GM13976 (cell line): ENCODE data around the gene KLHDC9.

Source experiments
- DNase-seq: peaks from one replicate; pipeline ENCODE4 v3.0.0; 2012; ENCODE audit warnings: low spot score
- in situ Hi-C: fragments of 300-500 bp; cut with MboI; formaldehyde crosslinking; loops from one replicate; pipeline ENCODE4 v1.12.0; 2022; ENCODE audit warnings: low sequenced_read_pairs, mixed read lengths, inconsistent platforms; ENCODE audit not compliant: unreplicated experiment
- TF ChIP-seq, protein P1 (sequence below): IDR thresholded peaks from 2 replicates; pipeline ENCODE4 v1.5.1; 2012; ENCODE audit warnings: borderline replicate concordance, mild to moderate bottlenecking; ENCODE audit not compliant: insufficient read depth; ENCODE audit errors: extremely low read depth, missing control alignments, control extremely low read depth

The KLHDC9 gene

DNA sequence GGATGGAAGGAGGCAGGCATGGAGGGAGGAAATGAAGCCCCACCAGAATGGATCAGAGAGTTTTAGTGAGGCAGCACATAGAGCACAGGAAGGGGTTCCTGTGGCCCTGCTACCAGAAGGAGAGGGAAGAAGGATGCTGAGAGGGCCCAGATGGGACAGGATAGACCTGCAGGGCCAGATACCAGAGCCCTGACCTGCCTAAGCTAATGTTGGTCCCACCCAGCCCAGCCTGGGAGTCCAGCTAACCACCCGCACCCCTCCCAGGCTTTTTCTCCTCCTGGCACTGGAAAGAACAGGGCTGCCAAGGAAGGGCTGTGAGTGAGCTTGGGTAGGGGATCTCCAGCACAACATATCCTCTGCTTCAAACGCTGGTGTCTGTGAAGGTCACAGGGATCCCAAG lies 15.7 kb upstream of the KLHDC9 start:
- TF ChIP-seq, protein P1, sequence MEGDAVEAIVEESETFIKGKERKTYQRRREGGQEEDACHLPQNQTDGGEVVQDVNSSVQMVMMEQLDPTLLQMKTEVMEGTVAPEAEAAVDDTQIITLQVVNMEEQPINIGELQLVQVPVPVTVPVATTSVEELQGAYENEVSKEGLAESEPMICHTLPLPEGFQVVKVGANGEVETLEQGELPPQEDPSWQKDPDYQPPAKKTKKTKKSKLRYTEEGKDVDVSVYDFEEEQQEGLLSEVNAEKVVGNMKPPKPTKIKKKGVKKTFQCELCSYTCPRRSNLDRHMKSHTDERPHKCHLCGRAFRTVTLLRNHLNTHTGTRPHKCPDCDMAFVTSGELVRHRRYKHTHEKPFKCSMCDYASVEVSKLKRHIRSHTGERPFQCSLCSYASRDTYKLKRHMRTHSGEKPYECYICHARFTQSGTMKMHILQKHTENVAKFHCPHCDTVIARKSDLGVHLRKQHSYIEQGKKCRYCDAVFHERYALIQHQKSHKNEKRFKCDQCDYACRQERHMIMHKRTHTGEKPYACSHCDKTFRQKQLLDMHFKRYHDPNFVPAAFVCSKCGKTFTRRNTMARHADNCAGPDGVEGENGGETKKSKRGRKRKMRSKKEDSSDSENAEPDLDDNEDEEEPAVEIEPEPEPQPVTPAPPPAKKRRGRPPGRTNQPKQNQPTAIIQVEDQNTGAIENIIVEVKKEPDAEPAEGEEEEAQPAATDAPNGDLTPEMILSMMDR: no peak
- in situ Hi-C loops: no loop called here
- no peak for DNase-seq

DNA sequence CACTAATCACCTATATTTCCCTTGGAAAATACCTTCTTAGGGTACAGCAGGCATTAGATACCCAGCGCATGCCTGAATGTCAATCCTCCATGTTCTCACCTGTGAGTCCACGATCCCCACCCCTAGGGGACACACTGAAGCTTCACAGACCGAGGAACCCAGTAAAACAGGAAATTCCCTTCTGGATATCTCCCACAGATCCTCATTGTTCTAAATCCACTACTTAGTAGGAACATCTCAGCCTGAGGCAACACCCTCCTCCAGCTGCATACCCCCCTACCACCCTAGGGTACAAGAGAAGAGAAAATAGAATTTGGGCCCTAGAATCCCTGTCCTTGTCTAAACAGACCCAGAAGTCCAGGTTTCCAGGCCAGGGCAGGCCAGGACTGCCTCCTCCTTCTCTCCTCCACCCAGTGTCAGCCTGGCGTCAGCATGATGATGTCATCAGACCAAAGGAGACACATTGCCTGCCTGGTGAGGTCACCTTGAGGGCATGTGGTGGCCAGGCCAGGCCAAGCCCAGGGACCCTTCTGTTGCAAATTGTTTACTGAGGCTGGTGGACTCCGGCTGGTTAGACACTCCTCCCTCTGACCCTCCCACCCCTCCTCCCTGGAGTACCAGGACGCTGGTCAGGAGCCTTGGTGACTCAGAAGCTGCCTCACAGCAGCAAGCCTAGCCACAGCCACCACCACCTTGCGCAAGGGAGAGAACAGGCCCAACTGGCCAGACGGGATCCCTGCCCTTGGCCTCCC lies 15.0 kb upstream of the KLHDC9 start:
- DNase-seq: no peak
- in situ Hi-C loops: no loop called here

DNA sequence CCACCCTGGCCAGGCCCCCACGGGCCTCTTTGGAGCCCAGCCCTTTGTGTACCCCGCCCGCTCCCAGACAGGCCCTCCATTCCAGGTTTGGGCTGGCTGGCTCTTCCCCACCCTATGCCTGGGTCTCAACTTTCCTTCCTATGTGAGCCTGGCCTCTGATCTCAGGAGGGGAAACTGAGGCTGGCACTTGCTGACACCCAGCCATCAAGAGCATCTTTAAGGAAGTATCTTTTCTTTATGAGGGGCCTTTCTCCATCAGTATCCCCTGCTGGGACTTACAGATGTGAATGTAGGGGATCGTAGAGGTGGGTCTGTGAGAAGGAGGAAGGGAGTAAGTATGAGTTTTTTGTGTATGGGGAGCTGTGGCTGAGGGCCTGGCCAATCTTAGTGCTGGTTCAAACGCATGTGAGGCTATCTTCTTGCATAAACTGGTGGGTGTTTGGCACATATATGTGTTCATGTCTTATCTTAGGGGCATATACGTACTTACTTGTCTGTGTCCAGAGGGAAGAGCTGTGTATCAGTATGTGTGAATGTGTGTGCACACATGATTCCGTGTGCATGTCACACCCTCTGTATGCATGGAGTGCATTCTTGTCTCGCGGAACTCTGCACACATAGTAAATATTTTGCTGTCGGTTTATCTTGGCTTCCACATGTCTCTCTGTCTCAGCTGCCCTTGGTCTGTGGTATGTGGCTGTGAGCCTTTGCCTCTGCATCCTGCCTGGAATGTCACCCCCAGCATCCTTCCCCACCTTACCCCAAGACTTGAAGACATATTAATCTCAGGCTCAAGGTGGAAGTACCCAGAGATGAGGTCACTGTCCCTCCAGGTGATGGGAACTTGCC lies 14.2 kb upstream of the KLHDC9 start:
- no peak for DNase-seq
- in situ Hi-C loops: no loop called here
- TF ChIP-seq, protein P1: no peak

More for the DNA sequence above, 15.0 kb upstream of the KLHDC9 start:
- TF ChIP-seq, protein P1: no peak

DNA sequence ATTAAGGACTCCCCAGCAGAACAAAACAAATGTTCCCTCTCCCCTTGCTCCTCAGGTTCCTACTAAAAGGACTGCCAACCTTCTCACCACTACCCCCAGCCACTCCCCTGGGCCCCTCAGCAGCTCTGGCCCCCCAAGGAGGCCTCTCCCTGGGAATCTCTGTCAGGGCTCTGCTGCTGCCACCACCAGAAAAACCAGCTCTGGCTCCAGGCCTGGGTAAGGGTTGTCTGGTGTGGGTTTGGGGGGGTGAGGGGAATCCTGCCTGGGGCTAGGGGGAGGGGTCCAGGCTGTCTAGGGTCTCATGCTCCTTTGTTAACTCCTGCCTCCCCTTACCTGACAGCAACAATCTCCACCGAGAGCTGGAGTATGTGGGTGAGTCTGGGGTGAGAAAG lies 13.6 kb upstream of the KLHDC9 start:
- in situ Hi-C loops: no loop called here

DNA sequence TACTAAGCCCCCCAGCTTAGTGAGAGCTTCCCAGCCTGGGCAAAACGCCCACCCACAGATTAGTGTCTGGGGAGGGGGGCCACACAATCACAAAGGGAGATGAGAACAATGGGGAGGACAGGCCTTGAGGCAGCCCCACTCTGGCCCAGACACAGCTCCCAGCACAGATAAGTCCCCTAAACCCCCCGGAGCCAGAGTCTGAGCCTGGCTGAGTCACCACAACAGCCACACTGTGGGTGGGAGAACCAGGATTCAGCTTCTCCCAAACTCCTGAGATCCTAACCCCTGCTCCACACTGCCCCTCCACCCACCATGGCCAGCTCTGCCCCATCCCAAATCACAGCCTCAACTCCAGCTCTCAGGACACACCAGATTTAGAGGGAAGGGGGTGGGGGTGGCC lies 13.0 kb upstream of the KLHDC9 start:
- TF ChIP-seq, protein P1: no peak
- DNase-seq: no peak
- in situ Hi-C loops: no loop called here

More for the DNA sequence above, 13.6 kb upstream of the KLHDC9 start:
- TF ChIP-seq, protein P1: no peak
- DNase-seq: no peak

DNA sequence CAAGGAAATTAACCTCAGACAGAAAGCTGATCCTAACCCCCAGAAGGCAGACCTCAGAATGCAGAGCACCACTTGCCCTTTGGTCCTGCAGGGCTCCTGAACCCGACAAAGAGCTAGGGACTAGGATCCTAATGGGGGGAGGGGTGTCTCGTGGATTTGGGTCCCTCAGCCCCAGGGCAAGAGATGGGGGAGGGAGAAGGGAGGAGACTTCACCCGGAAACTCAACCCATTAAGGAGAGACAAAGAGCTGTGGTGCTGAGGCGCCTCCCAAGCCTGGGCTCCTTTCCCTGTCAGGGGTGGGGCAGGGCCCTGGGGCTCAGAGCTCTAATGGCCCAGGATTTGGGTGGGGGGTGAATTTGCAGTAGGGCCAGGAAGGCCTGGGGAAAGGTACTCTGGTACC lies 11.7 kb upstream of the KLHDC9 start:
- TF ChIP-seq, protein P1: no peak
- DNase-seq: no peak

More for the DNA sequence above, 11.7 kb upstream of the KLHDC9 start:
- in situ Hi-C loops: no loop called here
